ENCODE measurements around the gene MAN2A2.

Gene MAN2A2

DNA sequence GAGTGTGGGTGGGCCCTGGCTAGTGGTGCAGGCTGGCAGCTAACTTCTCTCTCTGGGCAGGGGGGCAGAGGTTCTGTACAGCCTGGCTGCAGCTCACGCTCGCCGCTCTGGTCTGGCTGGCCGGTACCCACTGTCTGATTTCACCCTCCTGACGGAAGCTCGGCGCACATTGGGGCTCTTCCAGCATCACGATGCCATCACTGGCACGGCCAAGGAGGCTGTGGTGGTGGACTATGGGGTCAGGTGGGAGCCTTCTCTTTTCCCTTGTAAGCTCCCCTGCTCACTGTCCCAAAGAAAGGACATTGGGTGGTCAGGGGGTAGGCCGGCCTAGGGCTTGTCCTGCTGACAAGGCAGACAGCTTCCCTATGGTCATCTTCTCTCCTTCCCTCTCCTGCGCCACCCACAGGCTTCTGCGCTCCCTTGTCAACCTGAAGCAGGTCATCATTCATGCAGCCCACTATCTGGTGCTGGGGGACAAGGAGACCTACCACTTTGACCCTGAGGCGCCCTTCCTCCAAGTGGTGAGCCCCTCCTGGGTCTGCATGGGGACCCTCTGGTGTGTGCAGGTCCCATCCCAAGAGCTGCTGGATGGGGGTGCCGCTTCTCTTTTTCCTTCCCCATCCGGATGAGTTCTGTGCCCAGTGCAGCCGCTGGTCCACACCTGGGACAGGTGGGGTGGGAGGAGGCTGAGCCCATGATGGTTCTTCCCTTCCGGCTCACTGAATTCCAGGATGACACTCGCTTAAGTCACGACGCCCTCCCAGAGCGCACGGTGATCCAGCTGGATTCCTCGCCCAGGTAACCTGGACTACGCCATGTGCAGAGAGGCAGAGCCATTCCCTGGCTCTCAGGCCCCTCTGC, 7.6 kb downstream of the MAN2A2 start:
- H3K4me3 Mint-ChIP-seq: no peak overlapping the region
- H3K4me1 Mint-ChIP-seq: peaks cover 6 to 10% of the 10 kb centered on the region in 2 donors
- no peaks in the 10 kb centered on the region for H3K27me3 Mint-ChIP-seq
- H3K9me3 Mint-ChIP-seq: no peaks in the 10 kb centered on the region
- no peak overlapping the region for H3K27ac Mint-ChIP-seq
- H3K36me3 Mint-ChIP-seq: peaks cover 67 to 73% of the 10 kb centered on the region in 2 donors
- ATAC-seq (replicated peaks) (no peak), DNase-seq (no peak)

DNA sequence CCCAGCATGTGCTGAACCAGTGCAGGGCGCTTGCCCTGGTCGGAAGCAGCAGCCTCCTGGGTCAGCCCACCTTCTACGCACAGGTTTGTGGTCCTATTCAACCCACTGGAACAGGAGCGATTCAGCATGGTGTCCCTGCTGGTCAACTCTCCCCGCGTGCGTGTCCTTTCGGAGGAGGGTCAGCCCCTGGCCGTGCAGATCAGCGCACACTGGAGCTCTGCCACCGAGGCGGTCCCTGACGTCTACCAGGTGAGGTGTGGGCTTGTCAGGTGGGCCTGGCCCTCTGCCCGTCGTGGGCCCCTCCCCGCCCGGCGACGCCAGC, 8.2 kb downstream of the MAN2A2 start:
- DNase-seq: no peak
- no peak overlapping the region for H3K27ac Mint-ChIP-seq
- H3K4me1 Mint-ChIP-seq: peaks cover 11 to 12% of the 10 kb centered on the region in 2 donors
- H3K36me3 Mint-ChIP-seq: peaks cover 64 to 73% of the 10 kb centered on the region in 2 donors
- no peaks in the 10 kb centered on the region for H3K27me3 Mint-ChIP-seq
- no peak overlapping the region for H3K4me3 Mint-ChIP-seq
- ATAC-seq (replicated peaks): no peak
- H3K9me3 Mint-ChIP-seq: no peaks in the 10 kb centered on the region

DNA sequence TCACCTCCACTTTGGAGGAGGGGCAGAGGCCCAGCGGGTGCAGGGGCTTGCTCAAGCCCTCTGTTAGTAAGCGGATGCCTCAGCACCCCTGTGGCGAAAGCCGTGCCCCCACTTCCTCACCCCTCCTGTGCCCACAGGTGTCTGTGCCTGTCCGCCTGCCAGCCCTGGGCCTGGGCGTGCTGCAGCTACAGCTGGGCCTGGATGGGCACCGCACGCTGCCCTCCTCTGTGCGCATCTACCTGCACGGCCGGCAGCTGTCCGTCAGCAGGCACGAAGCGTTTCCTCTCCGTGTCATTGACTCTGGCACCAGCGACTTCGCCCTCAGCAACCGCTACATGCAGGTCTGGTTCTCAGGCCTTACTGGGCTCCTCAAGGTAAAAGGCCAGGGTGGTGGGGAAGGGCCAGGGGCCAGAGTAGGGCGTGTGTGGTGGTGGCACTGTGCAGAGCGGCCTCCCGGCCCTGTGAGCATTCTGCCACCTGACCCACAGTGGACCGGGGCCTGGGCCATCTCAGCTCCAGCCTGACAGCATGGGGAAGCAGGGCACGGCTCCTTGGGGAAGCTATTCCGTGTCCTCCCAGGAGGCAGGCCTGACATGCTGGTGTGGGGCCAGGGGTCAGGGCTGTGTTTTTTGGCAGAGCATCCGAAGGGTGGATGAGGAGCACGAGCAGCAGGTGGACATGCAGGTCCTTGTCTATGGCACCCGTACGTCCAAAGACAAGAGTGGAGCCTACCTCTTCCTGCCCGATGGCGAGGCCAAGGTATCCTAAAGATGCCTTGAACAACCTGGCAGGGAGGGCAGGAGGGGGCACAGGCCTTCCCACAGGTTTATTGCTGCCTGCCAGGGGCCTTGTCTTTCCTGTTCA, 9.0 kb downstream of the MAN2A2 start:
- peaks cover 11 to 12% of the 10 kb centered on the region in 2 donors for H3K4me1 Mint-ChIP-seq
- no peak overlapping the region for H3K4me3 Mint-ChIP-seq
- H3K9me3 Mint-ChIP-seq: no peaks in the 10 kb centered on the region
- ATAC-seq (replicated peaks) (no peak), DNase-seq (no peak)
- H3K27me3 Mint-ChIP-seq: no peaks in the 10 kb centered on the region
- H3K27ac Mint-ChIP-seq: no peak overlapping the region
- peaks cover 65 to 75% of the 10 kb centered on the region in 2 donors for H3K36me3 Mint-ChIP-seq

DNA sequence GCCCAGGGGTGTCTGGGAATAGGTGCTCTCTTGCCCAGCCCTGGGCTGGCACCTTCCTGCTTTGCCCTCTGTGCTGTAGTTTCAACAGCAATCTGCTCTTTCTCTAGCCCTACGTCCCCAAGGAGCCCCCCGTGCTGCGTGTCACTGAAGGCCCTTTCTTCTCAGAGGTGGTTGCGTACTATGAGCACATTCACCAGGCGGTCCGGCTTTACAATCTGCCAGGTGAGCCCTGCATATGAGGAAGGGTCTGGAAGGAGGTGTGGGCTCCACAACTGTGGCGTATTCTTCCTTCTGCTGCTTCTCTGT, 9.6 kb downstream of the MAN2A2 start:
- peaks cover 11 to 12% of the 10 kb centered on the region in 2 donors for H3K4me1 Mint-ChIP-seq
- no peaks in the 10 kb centered on the region for H3K27me3 Mint-ChIP-seq
- no peak overlapping the region for H3K4me3 Mint-ChIP-seq
- ATAC-seq (replicated peaks): no peak
- no peaks in the 10 kb centered on the region for H3K9me3 Mint-ChIP-seq
- peak overlapping the region; percentile 31 for H3K27ac Mint-ChIP-seq
- H3K36me3 Mint-ChIP-seq: peaks cover 63 to 76% of the 10 kb centered on the region in 2 donors
- DNase-seq: no peak

DNA sequence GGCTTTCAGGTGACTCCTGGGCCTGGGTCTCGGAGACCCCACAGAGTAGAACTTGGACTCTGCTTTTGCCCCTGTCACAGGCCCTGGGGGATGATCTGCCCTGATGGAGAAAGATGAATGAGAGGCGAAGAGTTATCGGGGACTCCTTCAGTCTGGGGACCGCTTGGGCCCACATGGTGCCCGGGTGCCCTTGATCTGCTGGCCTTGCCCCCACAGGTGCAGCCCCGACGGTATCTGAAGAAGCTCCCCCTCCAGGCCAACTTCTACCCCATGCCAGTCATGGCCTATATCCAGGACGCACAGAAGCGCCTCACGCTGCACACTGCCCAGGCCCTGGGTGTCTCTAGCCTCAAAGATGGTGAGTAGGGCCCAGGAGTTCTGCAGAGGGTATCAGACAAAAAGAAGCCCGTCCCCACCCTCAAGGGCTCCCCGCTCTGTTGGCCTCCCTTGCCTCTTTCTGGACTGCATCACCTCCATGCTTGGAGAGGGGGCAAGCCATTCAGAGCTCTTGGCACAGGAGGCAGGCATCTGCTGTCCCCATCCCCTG, 10.4 kb downstream of the MAN2A2 start:
- Mint-ChIP-seq H3K36me3 (peaks cover 66 to 80% of the 10 kb centered on the region in 2 donors), H3K4me1 (peaks cover 11 to 12% of the 10 kb centered on the region in 2 donors), H3K27me3 (no peaks in the 10 kb centered on the region), H3K27ac (no peak overlapping the region), H3K9me3 (no peaks in the 10 kb centered on the region), H3K4me3 (no peak overlapping the region)
- no peak for DNase-seq
- no peak for ATAC-seq (replicated peaks)

DNA sequence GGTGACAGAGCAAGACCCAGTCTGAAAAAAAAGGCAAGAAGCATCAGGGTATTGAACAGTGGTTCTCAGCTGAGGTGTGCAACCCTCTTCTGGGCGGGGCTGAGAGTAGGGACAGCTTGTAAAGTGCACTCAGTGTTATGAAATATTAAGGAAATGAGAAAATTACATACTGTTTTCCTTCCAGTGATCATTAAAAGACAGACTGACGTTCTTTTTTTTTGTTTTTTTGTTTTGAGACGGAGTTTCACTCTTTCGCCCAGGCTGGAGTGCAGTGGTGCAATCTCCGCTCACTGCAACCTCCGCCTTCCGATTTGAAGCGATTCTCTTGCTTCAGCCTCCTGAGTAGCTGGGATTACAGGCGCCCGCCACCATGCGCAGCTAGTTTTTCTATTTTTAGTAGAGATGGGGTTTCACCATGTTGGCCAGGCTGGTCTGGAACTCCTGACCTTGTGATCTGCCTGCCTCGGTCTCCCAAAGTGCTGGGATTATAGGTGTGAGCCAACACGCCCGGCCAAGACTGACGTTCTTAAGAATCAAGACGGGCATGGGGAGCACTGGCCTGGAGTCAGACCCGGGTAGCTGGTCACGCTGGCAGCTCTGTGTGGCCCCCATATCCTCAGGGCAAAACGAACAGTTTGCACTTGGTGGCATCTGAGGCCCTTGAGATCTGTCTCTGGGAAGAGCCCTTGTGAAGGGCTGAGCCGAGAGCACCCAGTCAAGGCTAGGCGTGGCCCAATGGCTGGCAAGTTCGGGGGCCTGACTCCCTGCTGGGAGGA, 11.4 kb downstream of the MAN2A2 start:
- Mint-ChIP-seq H3K27ac (no peak overlapping the region), H3K4me3 (no peak overlapping the region), H3K9me3 (no peaks in the 10 kb centered on the region), H3K4me1 (peaks cover 11 to 12% of the 10 kb centered on the region in 2 donors), H3K27me3 (no peaks in the 10 kb centered on the region), H3K36me3 (peaks cover 66 to 81% of the 10 kb centered on the region in 2 donors)
- ATAC-seq (replicated peaks): no peak
- DNase-seq: no peak

DNA sequence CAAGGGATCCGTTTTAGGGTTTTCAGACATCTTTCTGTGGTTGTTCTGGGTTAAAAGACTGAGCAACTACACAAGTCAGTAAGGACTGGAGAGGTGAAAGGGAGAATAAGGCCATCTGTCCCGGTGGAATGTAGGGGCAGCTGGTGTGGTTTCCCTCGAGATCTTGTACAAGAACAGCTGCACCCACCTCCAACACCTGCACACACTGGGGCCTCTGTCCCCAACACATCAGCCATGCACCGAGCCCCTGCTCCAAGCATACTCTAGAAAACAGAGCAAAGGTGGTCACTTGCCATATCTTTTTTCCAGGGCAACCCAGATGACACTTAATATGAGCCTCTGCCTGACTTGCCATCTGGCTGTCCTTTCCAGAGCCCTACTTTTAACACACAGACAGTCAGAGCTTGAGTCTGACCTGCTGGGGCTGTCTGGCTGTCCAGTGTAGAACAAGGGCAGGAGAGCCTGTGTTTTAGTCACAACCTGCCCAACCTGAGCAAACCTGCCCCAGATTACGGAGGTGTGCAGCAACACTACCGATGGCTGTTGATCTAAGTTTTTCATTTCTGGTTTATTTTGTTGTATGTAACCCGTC, 12.2 kb downstream of the MAN2A2 start:
- no peaks in the 10 kb centered on the region for H3K27me3 Mint-ChIP-seq
- no peaks in the 10 kb centered on the region for H3K9me3 Mint-ChIP-seq
- ATAC-seq (replicated peaks) (peak; percentile 16 to 20), DNase-seq (no peak)
- no peak overlapping the region for H3K4me3 Mint-ChIP-seq
- H3K4me1 Mint-ChIP-seq: peaks cover 11 to 12% of the 10 kb centered on the region in 2 donors
- peaks cover 65 to 81% of the 10 kb centered on the region in 2 donors for H3K36me3 Mint-ChIP-seq
- H3K27ac Mint-ChIP-seq: peak overlapping the region; percentile 75

DNA sequence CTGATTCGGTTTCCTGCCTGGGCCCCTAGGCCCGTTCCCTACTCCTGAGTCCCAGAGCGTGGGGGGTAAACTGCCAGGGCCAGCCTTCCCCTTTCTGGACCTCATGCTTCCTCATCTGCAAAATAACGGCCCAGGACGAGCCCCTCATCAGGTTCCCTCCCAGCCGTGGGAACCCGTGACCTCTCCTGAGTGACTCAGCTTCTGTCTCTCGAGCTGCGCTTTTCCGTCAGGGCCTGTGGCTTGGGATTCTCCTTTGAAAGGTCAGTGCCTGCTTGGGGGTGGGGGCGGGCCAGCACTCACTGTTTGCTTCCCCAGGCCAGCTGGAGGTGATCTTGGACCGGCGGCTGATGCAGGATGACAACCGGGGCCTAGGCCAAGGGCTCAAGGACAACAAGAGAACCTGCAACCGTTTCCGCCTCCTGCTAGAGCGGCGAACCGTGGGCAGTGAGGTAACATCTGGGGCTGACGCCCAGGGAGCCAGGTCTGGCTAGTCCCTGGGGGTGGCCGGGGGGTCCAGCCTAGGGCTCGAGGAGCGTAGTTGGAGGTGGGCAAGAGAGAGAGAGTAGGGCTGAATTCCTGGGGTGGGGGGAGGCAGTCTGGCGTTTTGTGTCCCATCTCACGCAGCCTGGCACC, 12.8 kb downstream of the MAN2A2 start:
- peak; percentile 48 to 63 for ATAC-seq (replicated peaks)
- peak overlapping the region; percentile 75 for H3K27ac Mint-ChIP-seq
- DNase-seq: no peak

DNA sequence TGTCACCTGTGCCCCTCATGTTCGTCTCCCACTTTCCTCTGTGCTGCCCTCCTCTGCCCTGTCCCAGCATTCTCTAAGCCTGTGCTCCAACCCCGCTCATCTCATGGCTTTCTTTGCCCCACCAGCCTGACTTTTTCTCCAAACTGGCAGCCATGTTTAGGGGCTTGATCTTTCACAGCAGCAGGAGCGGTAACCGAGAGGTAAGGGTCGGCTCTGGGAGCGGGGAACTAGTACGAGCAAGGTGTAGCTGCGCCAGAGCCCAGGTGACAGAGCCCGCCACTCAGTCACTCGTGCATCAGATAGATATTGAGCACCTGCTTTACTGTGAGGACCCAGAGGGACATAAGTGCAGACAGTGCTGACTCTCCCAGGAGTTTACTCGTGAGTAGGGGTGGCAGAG, 13.4 kb downstream of the MAN2A2 start:
- H3K36me3 Mint-ChIP-seq: peaks cover 60 to 81% of the 10 kb centered on the region in 2 donors
- ATAC-seq (replicated peaks) (no peak), DNase-seq (no peak)
- no peaks in the 10 kb centered on the region for H3K9me3 Mint-ChIP-seq
- H3K27ac Mint-ChIP-seq: peak overlapping the region; percentile 77
- no peak overlapping the region for H3K4me3 Mint-ChIP-seq
- no peaks in the 10 kb centered on the region for H3K27me3 Mint-ChIP-seq
- peaks cover 11 to 12% of the 10 kb centered on the region in 2 donors for H3K4me1 Mint-ChIP-seq

More for the DNA sequence above, 12.8 kb downstream of the MAN2A2 start:
- peaks cover 58 to 78% of the 10 kb centered on the region in 2 donors for H3K36me3 Mint-ChIP-seq
- no peaks in the 10 kb centered on the region for H3K9me3 Mint-ChIP-seq
- H3K4me1 Mint-ChIP-seq: peaks cover 11 to 12% of the 10 kb centered on the region in 2 donors
- H3K27me3 Mint-ChIP-seq: no peaks in the 10 kb centered on the region
- H3K4me3 Mint-ChIP-seq: peak overlapping the region in 1 of 2 donors; percentile 17

DNA sequence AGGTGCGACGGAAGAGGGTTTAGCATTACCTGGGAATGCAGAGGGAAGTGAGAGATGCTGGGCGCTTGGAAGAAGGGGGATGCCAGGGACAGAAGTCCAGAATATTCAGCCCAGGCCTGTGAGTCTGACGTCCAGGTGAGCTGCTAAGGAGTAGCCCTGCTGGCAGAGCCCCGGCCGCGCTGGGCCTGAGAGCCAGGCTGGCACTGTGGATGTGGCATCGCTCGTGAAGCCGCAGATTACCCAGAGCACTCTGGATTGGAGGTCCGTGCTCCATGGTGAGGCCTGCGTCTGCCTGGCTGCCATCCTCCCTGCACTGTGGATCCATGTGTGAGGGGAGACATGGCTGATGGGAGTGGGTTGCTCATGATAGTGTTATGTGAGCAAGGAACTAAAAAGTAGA, 14.5 kb downstream of the MAN2A2 start:
- H3K4me3 Mint-ChIP-seq: no peak overlapping the region
- ATAC-seq (replicated peaks) (no peak), DNase-seq (no peak)
- no peak overlapping the region for H3K27ac Mint-ChIP-seq
- H3K36me3 Mint-ChIP-seq: peaks cover 56 to 86% of the 10 kb centered on the region in 2 donors
- no peaks in the 10 kb centered on the region for H3K27me3 Mint-ChIP-seq
- H3K9me3 Mint-ChIP-seq: no peaks in the 10 kb centered on the region
- peaks cover 11 to 12% of the 10 kb centered on the region in 2 donors for H3K4me1 Mint-ChIP-seq

DNA sequence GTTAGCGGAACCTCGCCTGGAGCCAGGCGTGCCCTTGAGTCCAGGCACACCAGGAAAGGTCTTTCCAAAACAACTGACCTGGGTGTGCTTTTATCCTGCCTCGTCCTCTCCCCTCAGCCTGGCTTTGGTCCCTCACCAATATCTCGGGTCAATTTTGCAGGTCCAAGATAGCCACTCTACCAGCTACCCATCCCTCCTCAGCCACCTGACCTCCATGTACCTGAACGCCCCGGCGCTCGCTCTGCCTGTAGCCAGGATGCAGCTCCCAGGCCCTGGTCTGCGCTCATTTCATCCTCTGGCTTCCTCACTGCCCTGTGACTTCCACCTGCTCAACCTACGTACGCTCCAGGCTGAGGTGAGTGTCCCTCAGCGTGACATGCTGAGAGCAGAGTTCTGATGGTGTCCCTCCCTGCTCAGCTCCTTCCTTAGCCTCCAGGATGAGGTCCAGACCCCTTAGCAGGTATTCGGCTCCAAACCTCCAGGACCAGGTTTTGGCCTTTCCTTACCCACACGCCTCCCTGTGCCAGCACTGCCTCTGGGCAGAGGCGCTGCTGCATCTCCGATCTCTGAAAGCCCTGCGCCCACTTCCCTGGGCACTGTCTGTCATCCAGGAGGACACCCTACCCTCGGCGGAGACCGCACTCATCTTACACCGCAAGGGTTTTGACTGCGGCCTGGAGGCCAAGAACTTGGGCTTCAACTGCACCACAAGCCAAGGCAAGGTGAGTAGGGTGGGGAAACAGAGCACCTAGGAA, 15.1 kb downstream of the MAN2A2 start:
- Mint-ChIP-seq H3K9me3 (no peaks in the 10 kb centered on the region), H3K36me3 (peaks cover 50 to 79% of the 10 kb centered on the region in 2 donors), H3K27me3 (no peaks in the 10 kb centered on the region), H3K4me3 (no peak overlapping the region), H3K4me1 (peaks cover 12 to 18% of the 10 kb centered on the region in 2 donors), H3K27ac (no peak overlapping the region)
- ATAC-seq (replicated peaks) (no peak), DNase-seq (no peak)

DNA sequence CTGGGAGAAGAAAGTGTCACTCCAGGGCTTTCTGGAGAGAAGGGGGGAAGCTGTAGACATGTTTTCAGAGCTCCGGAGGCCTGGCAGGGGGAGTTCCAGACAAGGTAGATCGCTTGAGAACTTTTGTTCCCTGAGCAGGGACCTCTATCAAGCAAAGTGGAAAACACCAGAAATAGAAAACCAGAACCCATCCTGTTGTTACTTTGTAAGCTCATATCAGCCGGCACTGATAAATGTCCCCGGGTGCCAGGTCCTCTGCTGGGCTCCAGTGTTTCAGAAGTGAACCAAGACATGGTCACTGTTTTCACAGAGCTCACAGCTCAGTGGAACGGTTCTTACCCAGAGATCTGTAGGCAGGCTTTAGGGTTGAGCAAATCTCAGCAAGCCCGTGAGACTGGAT, 15.7 kb downstream of the MAN2A2 start:
- ATAC-seq (replicated peaks) (no peak), DNase-seq (no peak)
- Mint-ChIP-seq H3K4me1 (peaks cover 12 to 23% of the 10 kb centered on the region in 2 donors), H3K9me3 (no peaks in the 10 kb centered on the region), H3K4me3 (no peak overlapping the region), H3K27ac (no peak overlapping the region), H3K36me3 (peaks cover 44 to 73% of the 10 kb centered on the region in 2 donors), H3K27me3 (no peaks in the 10 kb centered on the region)

DNA sequence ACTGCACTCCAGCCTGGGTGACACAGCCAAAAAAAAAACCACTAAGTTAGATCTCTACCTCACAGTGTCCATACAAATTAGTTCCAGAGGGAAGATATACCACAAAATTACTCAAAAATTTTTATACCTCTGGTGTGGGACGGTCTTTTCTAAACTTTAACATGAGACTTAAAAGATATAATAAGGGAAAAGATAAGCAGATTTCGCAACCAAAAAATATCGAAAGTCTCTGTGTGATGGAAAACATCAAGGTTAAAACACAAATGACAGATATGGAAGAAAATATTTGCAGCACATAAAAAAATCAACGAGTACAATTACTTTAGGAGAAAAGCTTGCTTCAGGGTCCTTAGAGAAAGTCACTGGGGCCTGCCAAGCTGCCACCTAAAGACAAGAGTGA, 18.8 kb downstream of the MAN2A2 start:
- H3K27me3 Mint-ChIP-seq: no peaks in the 10 kb centered on the region
- ATAC-seq (replicated peaks): no peak
- peaks cover 5 to 19% of the 10 kb centered on the region in 2 donors for H3K4me1 Mint-ChIP-seq
- no peak overlapping the region for H3K27ac Mint-ChIP-seq
- H3K36me3 Mint-ChIP-seq: peaks cover 27 to 49% of the 10 kb centered on the region in 2 donors
- no peak overlapping the region for H3K4me3 Mint-ChIP-seq
- H3K9me3 Mint-ChIP-seq: no peaks in the 10 kb centered on the region
- DNase-seq: no peak
